ENCODE results near the gene TSNAX.

DNA sequence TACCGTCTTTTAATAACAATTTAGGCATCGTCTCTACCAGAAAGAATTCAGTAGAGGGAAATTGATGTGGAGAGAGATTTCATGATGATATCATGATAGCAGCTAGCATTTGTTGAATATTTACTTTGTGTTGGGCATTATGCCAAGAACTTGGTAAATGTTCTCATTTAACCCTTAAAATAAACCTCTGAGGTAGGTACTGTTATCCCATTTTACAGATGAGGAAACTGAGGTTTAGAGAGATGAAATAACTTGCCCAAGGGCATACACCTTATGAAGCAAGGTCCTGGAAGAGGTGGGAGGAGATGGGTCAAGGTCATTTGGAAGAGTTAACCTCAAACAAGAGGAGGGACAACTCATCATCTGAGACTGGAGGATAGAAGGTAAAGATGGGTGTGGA lies 34.8 kb downstream of the TSNAX start:
- TF ChIP-seq CTCF (conservative IDR thresholded peaks at IDR 0.05; ENCODE audit: low read depth, low read length) (no peak), EZH2 (IDR thresholded peaks at IDR 0.05; ENCODE audit: borderline replicate concordance, low read depth, low read length, poor library complexity, severe bottlenecking) (no peak)
